HepG2 (cell line): Measurements from ENCODE around the gene DMAC1. TPM values are rescaled to one million over a fixed set of nuclear protein-coding genes. Genes with fewer than 3 reads are reported as not detected.

Source experiments
- AFF4 ChIP-seq: sonication (generic); formaldehyde crosslinking; IDR thresholded peaks from 2 replicates; pipeline ENCODE4 v1.4.0; 2020; ENCODE audit warnings: missing genetic modification reagents
- AGO1 ChIP-seq: fragments of 200-400 bp; formaldehyde crosslinking; IDR thresholded peaks from 2 replicates; pipeline ENCODE4 v1.6.1; 2017; ENCODE audit warnings: mild to moderate bottlenecking, low read depth, low read length, moderate library complexity; ENCODE audit not compliant: poor library complexity, severe bottlenecking
- ARNT ChIP-seq: fragments of 450-650 bp; IDR thresholded peaks from 2 replicates; pipeline ENCODE4 v1.6.1; 2017
- BATF2 ChIP-seq: sonication (generic); formaldehyde crosslinking; IDR thresholded peaks from 2 replicates; pipeline ENCODE4 v1.8.0; 2022; ENCODE audit warnings: mild to moderate bottlenecking, missing genetic modification reagents, moderate library complexity
- FOXK1 ChIP-seq: sonication (generic); formaldehyde crosslinking; IDR thresholded peaks from 2 replicates; pipeline ENCODE4 v1.4.0; 2020; ENCODE audit warnings: low read depth, missing genetic modification reagents, borderline replicate concordance
- ISL2 ChIP-seq: sonication (generic); formaldehyde crosslinking; IDR thresholded peaks from 2 replicates; pipeline ENCODE4 v1.5.0; 2020; ENCODE audit warnings: missing genetic modification reagents
- ISX ChIP-seq: sonication (generic); formaldehyde crosslinking; conservative IDR thresholded peaks from 2 replicates; pipeline ENCODE4 v1.5.0; 2020; ENCODE audit warnings: missing genetic modification reagents
- KAT8 ChIP-seq: IDR thresholded peaks from 2 replicates; pipeline ENCODE4 v1.6.1; 2016; ENCODE audit warnings: missing genetic modification reagents, missing compliant biosample characterization
- NBN ChIP-seq: fragments of 450-650 bp; conservative IDR thresholded peaks from 2 replicates; pipeline ENCODE4 v1.6.1; 2017
- NR1H2 ChIP-seq: sonication (generic); formaldehyde crosslinking; IDR thresholded peaks from 2 replicates; pipeline ENCODE4 v1.8.1; 2022; ENCODE audit warnings: low read depth, missing genetic modification reagents, borderline replicate concordance
- RELA ChIP-seq: sonication (generic); formaldehyde crosslinking; IDR thresholded peaks from 2 replicates; pipeline ENCODE4 v1.4.0; 2020; ENCODE audit warnings: missing genetic modification reagents
- TAF1 ChIP-seq: sonication (generic); formaldehyde crosslinking; IDR thresholded peaks from 2 replicates; pipeline ENCODE4 v1.4.0; 2020; ENCODE audit warnings: missing genetic modification reagents
- ZBTB1 ChIP-seq: sonication (generic); formaldehyde crosslinking; IDR thresholded peaks from 2 replicates; pipeline ENCODE4 v1.4.0; 2020; ENCODE audit warnings: missing genetic modification reagents, borderline replicate concordance
- ZBTB3 ChIP-seq: sonication (generic); formaldehyde crosslinking; IDR thresholded peaks from 2 replicates; pipeline ENCODE4 v1.4.0; 2020; ENCODE audit warnings: low read depth, mild to moderate bottlenecking, moderate library complexity, missing genetic modification reagents, borderline replicate concordance
- ZC3H13 ChIP-seq: sonication (generic); formaldehyde crosslinking; IDR thresholded peaks from 2 replicates; pipeline ENCODE4 v1.8.1; 2023; ENCODE audit warnings: mild to moderate bottlenecking, missing genetic modification reagents, moderate library complexity
- ZNF280D ChIP-seq: sonication (generic); formaldehyde crosslinking; IDR thresholded peaks from 2 replicates; pipeline ENCODE4 v1.5.1; 2020; ENCODE audit warnings: mild to moderate bottlenecking, missing genetic modification reagents
- ZNF33A ChIP-seq: sonication (generic); formaldehyde crosslinking; IDR thresholded peaks from 2 replicates; pipeline ENCODE4 v1.5.1; 2020; ENCODE audit warnings: missing genetic modification reagents, mild to moderate bottlenecking, moderate library complexity, borderline replicate concordance
- ZNF33B ChIP-seq: sonication (generic); formaldehyde crosslinking; IDR thresholded peaks from 2 replicates; pipeline ENCODE4 v1.5.1; 2020; ENCODE audit warnings: mild to moderate bottlenecking, missing genetic modification reagents
- ZNF557 ChIP-seq: sonication (generic); formaldehyde crosslinking; IDR thresholded peaks from 2 replicates; pipeline ENCODE4 v1.4.0; 2020; ENCODE audit warnings: missing genetic modification reagents
- ZNF678 ChIP-seq: sonication (generic); formaldehyde crosslinking; IDR thresholded peaks from 2 replicates; pipeline ENCODE4 v1.4.0; 2020; ENCODE audit warnings: mild to moderate bottlenecking, missing genetic modification reagents
- ZSCAN31 ChIP-seq: sonication (generic); formaldehyde crosslinking; IDR thresholded peaks from 2 replicates; pipeline ENCODE4 v1.5.0; 2020; ENCODE audit warnings: low read depth, mild to moderate bottlenecking, missing genetic modification reagents
- polyA plus RNA-seq, 8 experiments: library from polyadenylated mRNA; depleted of rRNA in 3 of 8; stranded (reverse) in 7 of 8; unstranded in 1 of 8; fragments of >200 nt; fragmentation: Illumina TruSeq in 4 of 8; extraction: Trizol in 4 of 8; gene quantifications; 2 replicates each; pipeline versions ENCODE4 v1.2.1 to v1.2.3, GENCODE V29; 2011 to 2016; ENCODE audit warnings: low read depth in 4 of 8, missing spikeins in 1 of 8, mixed read lengths in 1 of 8; ENCODE audit not compliant: insufficient read depth in 1 of 8
- total RNA-seq, 5 experiments: library from RNA; depleted of rRNA; stranded (reverse); fragments of >200 nt; fragmentation: Illumina TruSeq; extraction: Trizol; gene quantifications; 2 replicates each; pipeline ENCODE4 v1.2.3, GENCODE V29; 2016; ENCODE audit warnings: low read depth in 1 of 5

The DMAC1 gene
- total and polyA plus RNA-seq, 2 of the 13 experiments (the other 11 are each of a cell fraction or from before 2014, with no cell fraction given): 44.3 to 72.9 TPM

GRCh38 chr9:7799234-7799943 is at the start of gene DMAC1 (continued):
- TF ChIP-seq ZC3H13 (CRISPR knock-in tag): no peak
- no peak for TF ChIP-seq NBN
- TF ChIP-seq ISX (CRISPR knock-in tag): no peak
- TF ChIP-seq ARNT: no peak
- no peak for TF ChIP-seq AGO1
- TF ChIP-seq ZSCAN31 (CRISPR knock-in tag): no peak
- TF ChIP-seq AFF4 (CRISPR knock-in tag): no peak
- TF ChIP-seq ZNF557 (CRISPR knock-in tag): no peak
- TF ChIP-seq RELA (CRISPR knock-in tag): no peak
- no peak for TF ChIP-seq ZBTB1 (CRISPR knock-in tag)
- TF ChIP-seq BATF2: no peak
- peak; percentile 89 for TF ChIP-seq KAT8 (CRISPR knock-in tag)
- TF ChIP-seq ZNF33B (CRISPR knock-in tag): no peak
- TF ChIP-seq ISL2 (CRISPR knock-in tag): no peak
- peak; percentile 79 for TF ChIP-seq TAF1 (CRISPR knock-in tag)
- no peak for TF ChIP-seq NR1H2 (CRISPR knock-in tag)
- TF ChIP-seq ZBTB3: no peak
- no peak for TF ChIP-seq ZNF33A (CRISPR knock-in tag)
- peak; percentile 70; the same call in 1 of the 2 replicates for TF ChIP-seq ZNF280D (CRISPR knock-in tag)
- TF ChIP-seq FOXK1 (CRISPR knock-in tag): peak; percentile 40; the same call in 1 of the 2 replicates
- TF ChIP-seq ZNF678 (CRISPR knock-in tag): no peak
